GM23248 (cell line): ENCODE results near the gene ADAMTS17. TPM values are rescaled to one million over a fixed set of nuclear protein-coding genes. Genes with fewer than 3 reads are reported as not detected.

Source experiments
- DNase-seq: peaks from one replicate; pipeline ENCODE4 v3.0.0-alpha.2; 2015
- H2AFZ ChIP-seq: fragments of 200-600 bp; sonication (generic); 2 replicates; pipeline ENCODE4 v1.6.1; 2016; ENCODE audit warnings: antibody characterized with exemption
- H3F3A ChIP-seq: fragments of 200-600 bp; sonication (generic); 2 replicates; pipeline ENCODE4 v1.6.1; 2016; ENCODE audit warnings: mild to moderate bottlenecking, antibody characterized with exemption, mixed run types; ENCODE audit not compliant: insufficient read depth
- H3K27ac ChIP-seq: fragments of 200-600 bp; sonication (generic); 2 replicates; pipeline ENCODE4 v1.5.1; 2016; ENCODE audit warnings: mild to moderate bottlenecking
- H3K27me3 ChIP-seq: fragments of 200-600 bp; sonication (generic); replicated peaks from 2 replicates; pipeline ENCODE4 v1.6.1; 2016; ENCODE audit warnings: mild to moderate bottlenecking; ENCODE audit not compliant: insufficient read depth
- H3K36me3 ChIP-seq: fragments of 200-600 bp; sonication (generic); 2 replicates; pipeline ENCODE4 v1.6.1; 2016; ENCODE audit warnings: low read depth, mild to moderate bottlenecking
- H3K4me1 ChIP-seq: fragments of 200-600 bp; sonication (generic); 2 replicates; pipeline ENCODE4 v1.6.1; 2016; ENCODE audit warnings: mild to moderate bottlenecking; ENCODE audit not compliant: insufficient read depth
- H3K4me2 ChIP-seq: fragments of 200-600 bp; sonication (generic); one replicate; pipeline ENCODE4 v1.6.1; 2016; ENCODE audit warnings: mild to moderate bottlenecking; ENCODE audit not compliant: unreplicated experiment
- H3K4me3 ChIP-seq: fragments of 200-600 bp; sonication (generic); 2 replicates; pipeline ENCODE4 v1.5.1; 2016; ENCODE audit warnings: mild to moderate bottlenecking
- H3K79me2 ChIP-seq: fragments of 200-600 bp; sonication (generic); 2 replicates; pipeline ENCODE4 v1.6.1; 2016; ENCODE audit warnings: mild to moderate bottlenecking; ENCODE audit not compliant: insufficient read depth
- H3K9ac ChIP-seq: fragments of 200-600 bp; sonication (generic); 2 replicates; pipeline ENCODE4 v1.6.1; 2016; ENCODE audit warnings: mild to moderate bottlenecking
- H3K9me2 ChIP-seq: fragments of 200-600 bp; sonication (generic); 2 replicates; pipeline ENCODE4 v1.6.1; 2016; ENCODE audit warnings: mixed run types, mild to moderate bottlenecking, moderate library complexity; ENCODE audit not compliant: insufficient read depth
- H3K9me3 ChIP-seq: fragments of 200-600 bp; sonication (generic); one replicate; pipeline ENCODE4 v1.6.1; 2017; ENCODE audit warnings: low read depth
- H4K20me1 ChIP-seq: fragments of 200-600 bp; sonication (generic); 2 replicates; pipeline ENCODE4 v1.6.0; 2016; ENCODE audit not compliant: insufficient read depth
- EZH2 ChIP-seq: fragments of 200-600 bp; sonication (generic); IDR thresholded peaks from 2 replicates; pipeline ENCODE4 v1.6.1; 2018; ENCODE audit warnings: antibody characterized with exemption, mild to moderate bottlenecking; ENCODE audit not compliant: insufficient read depth, poor library complexity, severe bottlenecking
- EZH2phosphoT487 ChIP-seq: fragments of 200-600 bp; sonication (generic); IDR thresholded peaks from 2 replicates; pipeline ENCODE4 v1.6.1; 2018; ENCODE audit warnings: antibody characterized with exemption, moderate library complexity, mild to moderate bottlenecking, low read depth; ENCODE audit not compliant: insufficient read depth
- WGBS, 2 experiments: methylation state at CpG; one replicate each; pipeline ENCODE4 v1.1.6; 2015 to 2017; ENCODE audit warnings: low lambda C conversion rate in 2 of 2, low coverage in 1 of 2; ENCODE audit errors: missing lambda C conversion rate in 2 of 2; 5-methylcytosine and 5-hydroxymethylcytosine counted together
- in situ Hi-C: fragments of 300-500 bp; cut with MboI; formaldehyde crosslinking; loops from 2 replicates; pipeline ENCODE4 v1.15.0; 2020
- polyA plus RNA-seq: library from polyadenylated mRNA; unstranded; fragments of >200 nt; fragmentation: Nextera tagmentation; extraction: Ambion mirVana; gene quantifications from 2 replicates; pipeline ENCODE4 v1.2.1, GENCODE V29; 2016
- total RNA-seq: library from RNA; depleted of rRNA; stranded (reverse); fragments of >200 nt; shearing (Covaris generic); gene quantifications from 2 replicates; pipeline ENCODE4 v1.2.3, GENCODE V29; 2014

The ADAMTS17 gene
- total and polyA plus RNA-seq, 2 experiments from 2014 or later = not detected

DNA sequence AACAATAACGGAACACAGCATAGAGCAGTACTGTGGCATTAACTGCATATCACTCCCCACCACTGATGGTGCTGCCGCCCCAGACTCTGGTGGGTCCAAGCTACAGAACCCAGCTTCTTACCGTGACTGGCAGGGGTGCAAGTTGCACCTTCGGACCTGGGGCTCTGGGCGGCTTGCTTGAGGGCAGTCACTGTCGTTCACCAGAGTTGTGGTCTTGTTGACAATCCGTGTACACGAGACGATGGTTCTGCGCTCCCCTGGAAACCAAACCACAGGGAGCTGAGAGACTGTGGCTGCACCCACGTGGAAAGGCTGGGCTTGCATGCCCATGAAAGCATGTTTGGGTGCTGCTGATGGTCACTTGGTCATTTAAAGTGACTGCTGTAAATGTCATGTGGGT is 293.0 kb downstream of the ADAMTS17 start:
- in situ Hi-C loops = no loop called here
- Histone ChIP-seq H2AFZ (no peak overlapping the region), H3K4me3 (no peak overlapping the region), H3F3A (no peaks in the 10 kb centered on the region), H3K9me2 (no peaks in the 10 kb centered on the region), H3K27ac (no peak overlapping the region), H3K79me2 (no peaks in the 10 kb centered on the region), H4K20me1 (no peaks in the 10 kb centered on the region), H3K9ac (no peak overlapping the region), H3K9me3 (no peaks in the 10 kb centered on the region), H3K4me1 (no peaks in the 10 kb centered on the region), H3K4me2 (no peak overlapping the region), H3K27me3 (no peaks in the 10 kb centered on the region), H3K36me3 (no peaks in the 10 kb centered on the region)
- no peak for DNase-seq
- TF ChIP-seq EZH2 = no peak
- TF ChIP-seq EZH2phosphoT487 = no peak
- 53 to 55% methylated on average over 11 of the region's 11 CpGs for WGBS, 2 experiments

DNA sequence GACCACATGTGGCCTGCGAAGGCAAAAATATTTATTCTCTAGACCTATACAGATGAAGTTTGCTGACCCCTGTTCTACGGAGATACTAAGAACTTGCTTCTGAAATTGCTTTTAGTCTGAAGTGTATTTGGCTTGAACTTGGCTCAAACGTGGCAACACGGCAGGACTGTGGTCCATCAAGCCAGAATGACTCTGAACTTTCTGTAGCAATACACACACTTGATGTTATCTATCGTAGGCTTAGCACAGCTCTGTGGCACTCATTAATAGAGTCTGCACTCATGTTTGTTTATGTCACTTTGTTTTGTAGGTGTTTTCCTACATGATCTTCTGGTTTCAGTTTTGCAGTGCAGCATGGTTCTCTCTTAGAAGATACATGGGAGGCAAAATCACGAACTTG is 298.1 kb downstream of the ADAMTS17 start:
- Histone ChIP-seq H3K27me3 (no peaks in the 10 kb centered on the region), H3K27ac (no peak overlapping the region), H3K36me3 (no peaks in the 10 kb centered on the region), H3K4me3 (no peak overlapping the region), H3K9me2 (no peaks in the 10 kb centered on the region), H3F3A (no peaks in the 10 kb centered on the region), H3K79me2 (no peaks in the 10 kb centered on the region), H4K20me1 (no peaks in the 10 kb centered on the region), H2AFZ (no peak overlapping the region), H3K9ac (no peak overlapping the region), H3K4me1 (no peaks in the 10 kb centered on the region), H3K4me2 (no peak overlapping the region), H3K9me3 (no peaks in the 10 kb centered on the region)
- in situ Hi-C loops = no loop called here
- DNase-seq = no peak
- TF ChIP-seq EZH2 (no peak), EZH2phosphoT487 (no peak)
- WGBS, 2 experiments = 54 to 59% methylated on average over 6 of the region's 6 CpGs

DNA sequence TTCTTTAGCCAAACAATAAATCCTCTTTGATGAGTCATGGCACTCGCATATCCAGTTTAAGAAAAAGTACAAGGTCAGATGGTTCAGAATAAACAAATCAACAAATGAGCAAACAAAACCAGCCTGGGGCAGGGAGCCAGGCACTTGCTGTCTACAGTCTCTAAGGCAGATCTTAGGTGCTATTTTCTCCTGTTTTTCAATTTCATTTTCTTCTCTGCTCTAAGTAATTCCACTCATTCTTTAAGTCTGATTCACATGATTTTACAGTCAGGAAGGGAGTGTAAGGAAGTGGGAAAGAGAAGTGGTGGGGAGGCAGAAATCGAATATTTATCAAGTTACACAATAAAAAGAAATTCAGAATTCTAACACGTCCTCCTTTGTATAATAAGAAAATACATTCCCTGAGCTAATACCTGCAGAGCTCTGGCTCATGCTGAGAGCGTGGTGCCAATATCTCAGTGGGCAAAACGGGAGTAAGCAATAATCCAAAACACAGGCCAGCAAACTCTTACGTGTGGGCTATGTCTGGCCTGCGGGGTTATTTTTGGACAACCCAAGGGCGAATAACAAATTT is 298.6 kb downstream of the ADAMTS17 start:
- H3K27me3 ChIP-seq = no peaks in the 10 kb centered on the region
- H3K9me3 ChIP-seq = no peaks in the 10 kb centered on the region
- no peak overlapping the region for H3K9ac ChIP-seq
- no peak overlapping the region for H2AFZ ChIP-seq
- H3K4me3 ChIP-seq = no peak overlapping the region
- DNase-seq = peak; percentile 1
- no peaks in the 10 kb centered on the region for H3F3A ChIP-seq
- H3K4me2 ChIP-seq = no peak overlapping the region
- no peak overlapping the region for H3K27ac ChIP-seq
- no peaks in the 10 kb centered on the region for H3K4me1 ChIP-seq
- H3K36me3 ChIP-seq = no peaks in the 10 kb centered on the region
- no peaks in the 10 kb centered on the region for H3K9me2 ChIP-seq
- TF ChIP-seq EZH2 (no peak), EZH2phosphoT487 (no peak)
- H3K79me2 ChIP-seq = no peaks in the 10 kb centered on the region
- in situ Hi-C loops = no loop called here
- WGBS, 2 experiments = 48 to 55% methylated on average over 8 of the region's 8 CpGs
- no peaks in the 10 kb centered on the region for H4K20me1 ChIP-seq

DNA sequence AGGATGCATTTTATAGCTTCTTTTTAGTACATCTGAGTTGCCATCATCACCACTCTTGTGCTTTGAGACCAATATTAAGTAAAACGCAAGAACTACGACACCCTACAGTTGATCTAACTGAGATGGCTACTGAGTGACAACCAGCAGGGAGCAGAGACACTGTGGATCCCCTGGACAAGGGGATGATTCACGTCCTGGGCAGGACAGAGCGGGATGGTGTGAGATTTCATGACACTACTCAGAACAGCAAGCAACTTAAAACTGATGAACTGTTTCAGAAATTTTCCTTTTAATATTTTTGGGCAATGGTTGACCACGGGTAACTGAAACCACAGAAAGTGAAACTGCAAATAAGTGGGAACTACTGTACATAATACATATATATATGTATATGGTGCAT is 299.2 kb downstream of the ADAMTS17 start:
- H2AFZ ChIP-seq = no peak overlapping the region
- no peaks in the 10 kb centered on the region for H3K79me2 ChIP-seq
- H4K20me1 ChIP-seq = no peaks in the 10 kb centered on the region
- 64 to 70% methylated on average over 5 of the region's 5 CpGs for WGBS, 2 experiments
- H3K27ac ChIP-seq = no peak overlapping the region
- H3K4me3 ChIP-seq = no peak overlapping the region
- no peaks in the 10 kb centered on the region for H3K36me3 ChIP-seq
- no peak overlapping the region for H3K4me2 ChIP-seq
- no peak for TF ChIP-seq EZH2phosphoT487
- no peak for TF ChIP-seq EZH2
- in situ Hi-C loops = no loop called here
- no peaks in the 10 kb centered on the region for H3K9me2 ChIP-seq
- DNase-seq = no peak
- no peaks in the 10 kb centered on the region for H3K27me3 ChIP-seq
- H3K9me3 ChIP-seq = no peaks in the 10 kb centered on the region
- no peaks in the 10 kb centered on the region for H3K4me1 ChIP-seq
- no peak overlapping the region for H3K9ac ChIP-seq
- H3F3A ChIP-seq = no peaks in the 10 kb centered on the region
